H1 (cell line): Measurements from ENCODE around the gene SDF2L1. TPM values are rescaled to one million over a fixed set of nuclear protein-coding genes. Genes with fewer than 3 reads are reported as not detected.

Experiments
- CTCF ChIA-PET: fragments of 300-600 bp; sonication (Branson Sonifier 250); formaldehyde crosslinking; loops from one replicate; lab custom pipeline; 2021; ENCODE audit not compliant: partially characterized antibody; lab: Charles Lee
- POLR2A ChIA-PET: fragments of 300-600 bp; sonication (Branson Sonifier 250); formaldehyde crosslinking; loops from one replicate; lab custom pipeline; 2021; ENCODE audit warnings: inconsistent platforms; ENCODE audit not compliant: partially characterized antibody; lab: Charles Lee
- DNase-seq, 2 experiments: peaks; one replicate each; pipeline versions ENCODE4 v3.0.0 to v3.0.0-alpha.2; 2010 to 2022; ENCODE audit warnings: low spot score in 2 of 2, low read depth in 1 of 2, mixed read lengths in 1 of 2
- FAIRE-seq: peaks from 2 replicates; lab custom pipeline; 2011; peaks lifted over from hg19 to GRCh38; lab: Jason Lieb, UNC
- H2AFZ ChIP-seq: 2 replicates; pipeline ENCODE4 v1.8.1; 2012; ENCODE audit warnings: low read length, inconsistent platforms
- H2AK5ac ChIP-seq: 2 replicates; pipeline ENCODE4 v1.6.1; 2013; ENCODE audit warnings: low read depth, low read length
- H2BK120ac ChIP-seq: replicated peaks from 2 replicates; pipeline ENCODE3; 2013; ENCODE audit warnings: low read depth, low read length, inconsistent platforms
- H2BK12ac ChIP-seq: 2 replicates; pipeline ENCODE4 v1.6.1; 2013; ENCODE audit warnings: low read depth, low read length
- H2BK15ac ChIP-seq: 2 replicates; pipeline ENCODE4 v1.6.1; 2013; ENCODE audit warnings: low read length
- H2BK20ac ChIP-seq: 2 replicates; pipeline ENCODE4 v1.6.1; 2013; ENCODE audit warnings: low read length
- H2BK5ac ChIP-seq: 2 replicates; pipeline ENCODE4 v1.6.1; 2013; ENCODE audit warnings: low read depth, low read length
- H3K14ac ChIP-seq: 2 replicates; pipeline ENCODE4 v1.6.1; 2013; ENCODE audit warnings: inconsistent platforms; ENCODE audit not compliant: insufficient read length
- H3K18ac ChIP-seq: 2 replicates; pipeline ENCODE4 v1.6.1; 2013; ENCODE audit warnings: low read length; ENCODE audit errors: extremely low read depth
- H3K23ac ChIP-seq: 2 replicates; pipeline ENCODE4 v1.6.1; 2013; ENCODE audit warnings: inconsistent platforms; ENCODE audit not compliant: insufficient read length
- H3K23me2 ChIP-seq: 2 replicates; pipeline ENCODE4 v1.6.1; 2013; ENCODE audit warnings: low read depth, low read length
- H3K27ac ChIP-seq: 2 replicates; pipeline ENCODE4 v1.6.1; 2011; ENCODE audit warnings: low read depth, low read length, inconsistent platforms
- H3K27me3 ChIP-seq, 4 experiments: replicated peaks in 1 of 4; 1 replicate in 1 of 4; 2 replicates in 3 of 4; pipeline versions ENCODE4 v1.6.1 to v1.8.1; 2011 to 2013; ENCODE audit warnings: low read length in 3 of 4, mild to moderate bottlenecking in 3 of 4, inconsistent platforms in 2 of 4, mixed read lengths in 2 of 4, moderate library complexity in 1 of 4; ENCODE audit not compliant: control insufficient read depth in 3 of 4, insufficient read depth in 3 of 4; ENCODE audit errors: extremely low read depth in 1 of 4
- H3K36me3 ChIP-seq, 4 experiments: 2 replicates each; pipeline versions ENCODE4 v1.6.1 to v1.8.1; 2011 to 2013; ENCODE audit warnings: mild to moderate bottlenecking in 4 of 4, low read length in 3 of 4, moderate library complexity in 2 of 4, control low read depth in 1 of 4, inconsistent platforms in 1 of 4; ENCODE audit not compliant: insufficient read depth in 4 of 4, control insufficient read depth in 2 of 4
- H3K4ac ChIP-seq: replicated peaks from 2 replicates; pipeline ENCODE3; 2013; ENCODE audit warnings: low read length, low read depth, mixed read lengths, inconsistent platforms; ENCODE audit not compliant: insufficient read length
- H3K4me1 ChIP-seq, 4 experiments: replicated peaks in 1 of 4; 1 replicate in 1 of 4; 2 replicates in 3 of 4; pipeline versions ENCODE4 v1.6.1 to v1.8.1; 2011 to 2013; ENCODE audit warnings: low read length in 3 of 4, inconsistent platforms in 2 of 4, mixed read lengths in 1 of 4; ENCODE audit not compliant: insufficient read depth in 4 of 4, control insufficient read depth in 3 of 4
- H3K4me2 ChIP-seq, 2 experiments: 2 replicates each; pipeline versions ENCODE4 v1.6.1 to v1.8.1; 2011 to 2013; ENCODE audit warnings: low read depth in 2 of 2, low read length in 2 of 2, control low read depth in 1 of 2, inconsistent platforms in 1 of 2, mild to moderate bottlenecking in 1 of 2; ENCODE audit not compliant: insufficient read depth in 1 of 2
- H3K4me3 ChIP-seq, 4 experiments: fragments of 200-600, 300-600 bp in 1 of 4; sonication (generic), shearing (Covaris generic), sonication (Bioruptor Twin) in 1 of 4; 2 replicates each; pipeline versions ENCODE4 v1.5.1 to v1.8.1; 2011 to 2016; ENCODE audit warnings: low read length in 4 of 4, low read depth in 3 of 4, control low read depth in 2 of 4, inconsistent platforms in 2 of 4, mild to moderate bottlenecking in 2 of 4, mixed read lengths in 1 of 4, moderate library complexity in 1 of 4; ENCODE audit not compliant: insufficient read depth in 2 of 4; ENCODE audit errors: extremely low read depth in 1 of 4
- H3K56ac ChIP-seq: replicated peaks from 2 replicates; pipeline ENCODE3; 2013; ENCODE audit warnings: low read depth, mild to moderate bottlenecking, mixed read lengths, low read length, inconsistent platforms; ENCODE audit not compliant: insufficient read length
- H3K79me1 ChIP-seq: 2 replicates; pipeline ENCODE4 v1.6.1; 2013; ENCODE audit warnings: low read depth, low read length, control low read depth
- H3K79me2 ChIP-seq, 2 experiments: 2 replicates each; pipeline versions ENCODE4 v1.6.1 to v1.8.1; 2012 to 2013; ENCODE audit warnings: low read length in 2 of 2, mild to moderate bottlenecking in 2 of 2, inconsistent platforms in 1 of 2; ENCODE audit not compliant: insufficient read depth in 2 of 2, control insufficient read depth in 1 of 2
- H3K9ac ChIP-seq, 4 experiments: replicated peaks in 1 of 4; 1 replicate in 1 of 4; 2 replicates in 3 of 4; pipeline versions ENCODE4 v1.6.1 to v1.8.1; 2011 to 2013; ENCODE audit warnings: low read depth in 3 of 4, low read length in 3 of 4, control low read depth in 2 of 4, mild to moderate bottlenecking in 2 of 4, moderate library complexity in 2 of 4, inconsistent platforms in 1 of 4; ENCODE audit errors: extremely low read depth in 1 of 4
- H3K9me3 ChIP-seq, 2 experiments: 2 replicates each; pipeline versions ENCODE4 v1.6.1 to v1.8.1; 2012 to 2013; ENCODE audit warnings: mild to moderate bottlenecking in 2 of 2, moderate library complexity in 2 of 2, control low read depth in 1 of 2, inconsistent platforms in 1 of 2, low read depth in 1 of 2, low read length in 1 of 2, mixed read lengths in 1 of 2; ENCODE audit not compliant: insufficient read depth in 2 of 2
- H4K20me1 ChIP-seq, 2 experiments: replicated peaks in 1 of 2; 2 replicates each; pipeline versions ENCODE3 to v1.8.1; 2011 to 2013; ENCODE audit warnings: inconsistent platforms in 2 of 2, low read length in 2 of 2, mild to moderate bottlenecking in 1 of 2; ENCODE audit not compliant: insufficient read depth in 2 of 2, control insufficient read depth in 1 of 2
- H4K5ac ChIP-seq: 2 replicates; pipeline ENCODE4 v1.6.1; 2013; ENCODE audit warnings: low read length, low read depth, mixed read lengths, inconsistent platforms; ENCODE audit not compliant: insufficient read length
- H4K8ac ChIP-seq: 2 replicates; pipeline ENCODE4 v1.8.0; 2013; ENCODE audit warnings: mild to moderate bottlenecking, moderate library complexity, low read length, inconsistent platforms; ENCODE audit not compliant: insufficient read depth; ENCODE audit errors: extremely low read depth
- H4K91ac ChIP-seq: replicated peaks from 2 replicates; pipeline ENCODE3; 2013; ENCODE audit warnings: low read length, mixed read lengths, inconsistent platforms; ENCODE audit not compliant: insufficient read length
- BCL11A ChIP-seq, 2 experiments: IDR thresholded peaks; one replicate each; pipeline ENCODE4 v1.6.1; 2011; ENCODE audit warnings: low read depth in 2 of 2, low read length in 2 of 2, mild to moderate bottlenecking in 2 of 2
- BRCA1 ChIP-seq: IDR thresholded peaks from 2 replicates; pipeline ENCODE4 v1.6.1; 2012; ENCODE audit warnings: low read depth, low read length, improper control_type of control experiment
- CEBPB ChIP-seq: IDR thresholded peaks from 2 replicates; pipeline ENCODE4 v1.6.1; 2012; ENCODE audit warnings: low read depth, low read length
- CREB1 ChIP-seq: IDR thresholded peaks from 2 replicates; pipeline ENCODE4 v1.6.1; 2012; ENCODE audit warnings: inconsistent platforms
- NANOG ChIP-seq: IDR thresholded peaks from 2 replicates; pipeline ENCODE4 v1.6.1; 2011; ENCODE audit warnings: low read length, low read depth, mild to moderate bottlenecking, inconsistent platforms; ENCODE audit not compliant: insufficient read depth, poor library complexity, severe bottlenecking
- POLR2A ChIP-seq, 2 experiments: IDR thresholded peaks; 1 replicate in 1 of 2; 2 replicates in 1 of 2; pipeline ENCODE4 v1.6.1; 2011; ENCODE audit warnings: low read depth in 2 of 2, low read length in 2 of 2, mild to moderate bottlenecking in 2 of 2; ENCODE audit errors: control extremely low read depth in 1 of 2
- SIN3A ChIP-seq, 2 experiments: IDR thresholded peaks in 1 of 2; conservative IDR thresholded peaks in 1 of 2; 2 replicates each; pipeline ENCODE4 v1.6.1; 2011 to 2012; ENCODE audit warnings: low read length in 2 of 2, improper control_type of control experiment in 1 of 2, low read depth in 1 of 2, mild to moderate bottlenecking in 1 of 2
- SIRT6 ChIP-seq: IDR thresholded peaks from one replicate; pipeline ENCODE4 v1.7.1; 2012; ENCODE audit warnings: low read length, inconsistent platforms
- SIX5 ChIP-seq: IDR thresholded peaks from 2 replicates; pipeline ENCODE4 v1.6.1; 2011; ENCODE audit warnings: mild to moderate bottlenecking, low read depth, low read length
- SP4 ChIP-seq: IDR thresholded peaks from 2 replicates; pipeline ENCODE4 v1.6.1; 2012; ENCODE audit warnings: low read length, inconsistent platforms
- TAF1 ChIP-seq: IDR thresholded peaks from 2 replicates; pipeline ENCODE4 v1.6.1; 2011; ENCODE audit warnings: mild to moderate bottlenecking, low read depth, low read length
- TEAD4 ChIP-seq: IDR thresholded peaks from 2 replicates; pipeline ENCODE4 v1.6.1; 2012; ENCODE audit warnings: low read depth, low read length, inconsistent platforms, mixed read lengths
- WGBS, 2 experiments: shearing (Covaris generic) in 1 of 2; methylation state at CpG; one replicate each; pipeline versions ENCODE4 v1.1.6 to v1.1.7; 2013 to 2015; ENCODE audit warnings: low lambda C conversion rate in 2 of 2, mixed read lengths in 2 of 2, inconsistent platforms in 1 of 2, low coverage in 1 of 2, missing lambda C conversion rate in 1 of 2; ENCODE audit not compliant: insufficient replicate concordance in 2 of 2, insufficient coverage in 1 of 2, insufficient read length in 1 of 2; ENCODE audit errors: extremely low coverage in 1 of 2, missing lambda C conversion rate in 1 of 2; 5-methylcytosine and 5-hydroxymethylcytosine counted together
- polyA plus RNA-seq, 7 experiments: library from polyadenylated mRNA; depleted of rRNA in 3 of 7; stranded (reverse) in 5 of 7; unstranded in 2 of 7; fragments of >200 nt in 5 of 7; fragments of 200-250 nt in 2 of 7; gene quantifications; 1 replicate in 5 of 7; 2 replicates in 1 of 7; 4 replicates in 1 of 7; pipeline versions ENCODE4 v1.2.1 to v1.2.3, GENCODE V29; 2011 to 2013; ENCODE audit warnings: missing spikeins in 2 of 7, mixed read lengths in 2 of 7
- total RNA-seq: library from RNA; stranded (reverse); fragmentation: NEBNext Ultra II Directional; extraction: Animal tissue kit (Norgen Biotek cat#: 25700); gene quantifications from 2 replicates; pipeline ENCODE4 v1.2.1, GENCODE V29; 2021

SDF2L1 gene
- total and polyA plus RNA-seq, 2 of the 8 experiments (the other 6 are each of a cell fraction or from before 2014, with no cell fraction given), result 51.1 to 59.6 TPM

DNA sequence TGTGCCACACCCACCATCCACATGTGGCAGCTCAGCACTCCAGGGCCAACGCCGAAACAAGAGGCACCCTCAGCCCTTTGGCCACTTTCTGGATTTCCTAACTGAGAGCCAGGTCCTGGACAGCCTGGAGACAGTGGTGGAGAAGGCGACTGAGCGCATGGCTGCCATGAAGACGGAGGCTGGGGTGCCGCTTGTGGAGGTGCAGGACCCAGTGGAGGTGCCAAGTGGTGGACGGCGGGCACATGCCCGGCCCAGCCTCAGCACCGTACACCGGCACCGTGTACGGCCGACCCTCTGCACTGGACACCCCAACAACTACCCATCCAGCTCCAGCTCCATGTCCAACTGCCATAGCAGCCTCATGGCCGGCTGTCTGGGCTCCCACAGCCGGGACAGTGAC is 8.0 kb upstream of the SDF2L1 start:
- Histone ChIP-seq H4K5ac (no peak overlapping the region), H3K79me1 (no peaks in the 10 kb centered on the region), H2AK5ac (no peak overlapping the region), H3K9ac (no peak overlapping the region), H2BK12ac (no peak overlapping the region), H2AFZ (no peak overlapping the region), H2BK5ac (no peak overlapping the region), H3K27ac (no peak overlapping the region), H2BK15ac (no peak overlapping the region), H4K8ac (no peak overlapping the region), H3K23ac (no peak overlapping the region), H3K4me1 (peaks cover 0 to under 1% (median under 1%) of the 10 kb centered on the region in 4 experiments; a peak in 2 of 7 replicates), H3K4ac (no peak overlapping the region), H2BK120ac (no peak overlapping the region), H3K23me2 (no peaks in the 10 kb centered on the region; the same call in 1 of the 2 replicates), H3K56ac (no peak overlapping the region), H3K4me3 (no peak overlapping the region), H3K9me3 (no peaks in the 10 kb centered on the region; a peak in 1 of 4 replicates), H2BK20ac (no peak overlapping the region), H3K79me2 (no peaks in the 10 kb centered on the region), H4K91ac (no peak overlapping the region), H3K14ac (no peak overlapping the region), H3K18ac (no peak overlapping the region), H3K4me2 (no peak overlapping the region), H3K27me3 (no peaks in the 10 kb centered on the region; a peak in 2 of 7 replicates), H3K36me3 (no peaks in the 10 kb centered on the region), H4K20me1 (peaks cover 0 to 5% of the 10 kb centered on the region in 2 experiments)
- DNase-seq (no peak), FAIRE-seq (no peak)
- ChIA-PET POLR2A (interaction anchor here (1.2 to 10.2 kb wide), 3 partner anchors 9 to 22 kb away, joined by 3 to 74 read pairs (median 5); partner anchors contain the start of gene SDF2L1), CTCF (interaction anchor here (1.3 to 24.1 kb wide), 3 partner anchors 7 to 40 kb away, joined by 3 to 499 read pairs (median 499); partner anchors contain the start of genes CCDC116, SDF2L1 and YDJC)
- TF ChIP-seq TAF1, result no peak
- no peak for TF ChIP-seq NANOG
- TF ChIP-seq BCL11A (IDR thresholded peaks at IDR 0.05; ENCODE audit: low read depth in 2 of 2, low read length in 2 of 2), result no peak
- TF ChIP-seq CEBPB, result no peak
- TF ChIP-seq SIRT6, result no peak
- TF ChIP-seq BRCA1, result no peak
- no peak for TF ChIP-seq POLR2A (IDR thresholded peaks at IDR 0.05; ENCODE audit: control extremely low read depth in 1 of 2, low read depth in 2 of 2, low read length in 2 of 2)
- no peak for TF ChIP-seq SIX5
- TF ChIP-seq TEAD4, result no peak
- TF ChIP-seq SP4, result no peak
- TF ChIP-seq SIN3A (conservative IDR thresholded peaks at IDR 0.05 in 1 of 2, IDR thresholded peaks at IDR 0.05 in 1 of 2; ENCODE audit: low read depth in 1 of 2, low read length in 2 of 2), result no peak
- no peak for TF ChIP-seq CREB1
- TF ChIP-seq, all 59 proteins: peak for 0
- WGBS, 2 experiments, result 88% methylated on average over 16 of the region's 16 CpGs; no CpG with 5 or more reads in 1 of the 2 experiments
